HFFc6 (cell line): ENCODE results near the gene CCDC8. TPM values are rescaled to one million over a fixed set of nuclear protein-coding genes. Genes with fewer than 3 reads are reported as not detected.

ENCODE experiments used
- DNase-seq: peaks from one replicate; pipeline ENCODE4 v3.0.0-alpha.2; 2018
- H3K27ac Mint-ChIP-seq: 2 replicates; pipeline ENCODE4 v1.8.0; 2020; ENCODE audit warnings: mild to moderate bottlenecking, mixed read lengths
- H3K27me3 Mint-ChIP-seq: 2 replicates; pipeline ENCODE4 v1.8.0; 2021; ENCODE audit warnings: mild to moderate bottlenecking, moderate library complexity, mixed read lengths; ENCODE audit not compliant: insufficient read depth
- H3K36me3 Mint-ChIP-seq: 2 replicates; pipeline ENCODE4 v1.8.0; 2021; ENCODE audit warnings: low read depth, mixed read lengths
- H3K4me1 Mint-ChIP-seq: 2 replicates; pipeline ENCODE4 v1.8.0; 2020; ENCODE audit warnings: low read depth, mixed read lengths
- H3K4me3 Mint-ChIP-seq: 2 replicates; pipeline ENCODE4 v1.8.0; 2020; ENCODE audit warnings: mild to moderate bottlenecking, moderate library complexity, mixed read lengths
- H3K9me3 Mint-ChIP-seq: 2 replicates; pipeline ENCODE4 v1.8.0; 2020; ENCODE audit warnings: mild to moderate bottlenecking, mixed read lengths
- CTCF ChIP-seq: fragments of 200-600 bp; sonication (generic); IDR thresholded peaks from 2 replicates; pipeline ENCODE4 v1.5.0; 2021; ENCODE audit warnings: antibody characterized with exemption, mild to moderate bottlenecking
- total RNA-seq, 6 experiments: library from RNA; stranded (reverse); fragmentation: NEBNext Ultra II Directional; extraction: Animal tissue kit (Norgen Biotek cat#: 25700); gene quantifications; 2 replicates in 1 of 6; 3 replicates in 5 of 6; pipeline ENCODE4 v1.2.3, GENCODE V29; 2021

Gene CCDC8
- total RNA-seq, 6 experiments from 2014 or later: 6.3 to 10.6 (median 10.2) TPM

- no peak for TF ChIP-seq CTCF
- Mint-ChIP-seq H3K4me3 (peak within 1 kb of the TSS; percentile 61), H3K27ac (no peak within 1 kb of the TSS; the same call in 1 of the 2 replicates), H3K27me3 (peaks cover 24% of the 10 kb centered on the region), H3K9me3 (no peaks in the 10 kb centered on the region), H3K4me1 (peaks cover 22% of the 10 kb centered on the region), H3K36me3 (no peaks in the 10 kb centered on the region)
- peak; percentile 25 for DNase-seq
Observed at GRCh38 chr19:46428239-46429135, 15.1 kb upstream of the CCDC8 start, which contains the start of gene PNMA8C. Gene PNMA8C (minus strand): TSS chr19:46428936. CDS start chr19:46428359, 577 bp downstream.

- peaks cover 24% of the 10 kb centered on the region for H3K27me3 Mint-ChIP-seq
- H3K4me3 Mint-ChIP-seq: no peak overlapping the region
- peaks cover 22% of the 10 kb centered on the region for H3K4me1 Mint-ChIP-seq
- no peak for TF ChIP-seq CTCF
- H3K9me3 Mint-ChIP-seq: no peaks in the 10 kb centered on the region
- no peaks in the 10 kb centered on the region for H3K36me3 Mint-ChIP-seq
- no peak for DNase-seq
- H3K27ac Mint-ChIP-seq: no peak overlapping the region
Observed at GRCh38 chr19:46427518-46428045, 14.2 kb upstream of the CCDC8 start.

GRCh38 chr19:46426506-46427162 lies 13.3 kb upstream of the CCDC8 start:
- no peak for TF ChIP-seq CTCF
- Mint-ChIP-seq H3K27ac (peak overlapping the region; percentile 71), H3K4me1 (peaks cover 22% of the 10 kb centered on the region), H3K4me3 (peak overlapping the region; percentile 88), H3K27me3 (peaks cover 27% of the 10 kb centered on the region), H3K9me3 (no peaks in the 10 kb centered on the region), H3K36me3 (no peaks in the 10 kb centered on the region)
- DNase-seq: peak; percentile 50

- Mint-ChIP-seq H3K9me3 (no peaks in the 10 kb centered on the region), H3K36me3 (no peaks in the 10 kb centered on the region), H3K27me3 (peaks cover 27% of the 10 kb centered on the region), H3K4me1 (peaks cover 22% of the 10 kb centered on the region), H3K27ac (peak overlapping the region; percentile 71; the same call in 1 of the 2 replicates), H3K4me3 (peak overlapping the region; percentile 88)
- no peak for DNase-seq
- no peak for TF ChIP-seq CTCF
Observed at GRCh38 chr19:46426035-46426505, 12.7 kb upstream of the CCDC8 start.

GRCh38 chr19:46423188-46423587 lies 9.8 kb upstream of the CCDC8 start:
- TF ChIP-seq CTCF: no peak
- no peaks in the 10 kb centered on the region for H3K9me3 Mint-ChIP-seq
- H3K27ac Mint-ChIP-seq: no peak overlapping the region
- no peak for DNase-seq
- H3K27me3 Mint-ChIP-seq: peaks cover 30% of the 10 kb centered on the region
- peaks cover 15% of the 10 kb centered on the region for H3K4me1 Mint-ChIP-seq
- no peak overlapping the region for H3K4me3 Mint-ChIP-seq
- no peaks in the 10 kb centered on the region for H3K36me3 Mint-ChIP-seq
